IMR-90 (cell line): Measurements from ENCODE around the gene PAK4. TPM values are rescaled to one million over a fixed set of nuclear protein-coding genes. Genes with fewer than 3 reads are reported as not detected.
A peak's percentile ranks its signal among the peaks of the same experiment; 100 is the strongest.

ENCODE experiments used
- ATAC-seq: fragments of 200-7000 bp; cut with Tn5 transposase; 2 replicates; pipeline ENCODE4 v1.9.1; 2020; ENCODE audit warnings: low read depth, mild to moderate bottlenecking, moderate library complexity
- BruUV-seq: library from RNA; stranded (reverse); fragments of 400-500 nt; replicated peaks from 2 replicates; lab custom pipeline; 2021; lab: Mats Ljungman, UMichigan
- CTCF ChIA-PET: fragments of 300-600 bp; formaldehyde crosslinking; extraction: SDS; loops from one replicate; lab custom pipeline; 2021; ENCODE audit warnings: antibody characterized with exemption; lab: Yijun Ruan, JAX
- POLR2A ChIA-PET: fragments of 300-600 bp; sonication (Branson Sonifier 250); formaldehyde crosslinking; loops from one replicate; lab custom pipeline; 2022; ENCODE audit warnings: antibody characterized with exemption; ENCODE audit not compliant: unreplicated experiment; lab: Charles Lee
- DNase-seq: peaks from one replicate; pipeline ENCODE4 v3.0.0; 2013
- H2AFZ ChIP-seq: replicated peaks from 2 replicates; pipeline ENCODE3; 2013; ENCODE audit warnings: low read length, mild to moderate bottlenecking; ENCODE audit not compliant: poor library complexity
- H2AK5ac ChIP-seq: 2 replicates; pipeline ENCODE4 v1.6.1; 2013; ENCODE audit warnings: low read depth, low read length, inconsistent platforms
- H2AK9ac ChIP-seq: replicated peaks from 2 replicates; pipeline ENCODE3; 2013; ENCODE audit warnings: mild to moderate bottlenecking, low read depth, low read length, moderate library complexity; ENCODE audit not compliant: poor library complexity
- H2BK120ac ChIP-seq: 2 replicates; pipeline ENCODE4 v1.6.1; 2013; ENCODE audit warnings: low read depth, low read length, inconsistent platforms
- H2BK15ac ChIP-seq: 3 replicates; pipeline ENCODE4 v1.6.1; 2013; ENCODE audit warnings: low read depth, low read length, inconsistent platforms
- H2BK20ac ChIP-seq: 2 replicates; pipeline ENCODE4 v1.6.1; 2013; ENCODE audit warnings: low read depth, mild to moderate bottlenecking, inconsistent platforms, low read length, moderate library complexity
- H2BK5ac ChIP-seq: 2 replicates; pipeline ENCODE4 v1.6.1; 2013; ENCODE audit warnings: mild to moderate bottlenecking, low read depth, low read length, inconsistent platforms; ENCODE audit not compliant: poor library complexity, severe bottlenecking
- H3K14ac ChIP-seq: replicated peaks from 2 replicates; pipeline ENCODE4 v1.6.1; 2013; ENCODE audit warnings: low read depth, low read length, inconsistent platforms
- H3K18ac ChIP-seq: 2 replicates; pipeline ENCODE4 v1.6.1; 2013; ENCODE audit warnings: low read depth, low read length, control low read depth
- H3K23ac ChIP-seq: 2 replicates; pipeline ENCODE4 v1.6.1; 2013; ENCODE audit warnings: low read depth, low read length, inconsistent platforms
- H3K27ac ChIP-seq: 2 replicates; pipeline ENCODE4 v1.5.1; 2013; ENCODE audit warnings: mild to moderate bottlenecking, control low read depth, low read length; ENCODE audit not compliant: insufficient read depth
- H3K27me3 ChIP-seq: 2 replicates; pipeline ENCODE4 v1.6.1; 2013; ENCODE audit warnings: low read length; ENCODE audit not compliant: control insufficient read depth, insufficient read depth
- H3K36me3 ChIP-seq: 2 replicates; pipeline ENCODE4 v1.6.1; 2013; ENCODE audit warnings: low read length, mixed read lengths; ENCODE audit not compliant: control insufficient read depth, insufficient read depth
- H3K4ac ChIP-seq: 2 replicates; pipeline ENCODE4 v1.6.1; 2013; ENCODE audit warnings: low read depth, low read length, inconsistent platforms
- H3K4me1 ChIP-seq: 2 replicates; pipeline ENCODE4 v1.6.1; 2013; ENCODE audit warnings: low read length, mixed read lengths; ENCODE audit not compliant: control insufficient read depth, insufficient read depth
- H3K4me2 ChIP-seq: 2 replicates; pipeline ENCODE4 v1.6.1; 2013; ENCODE audit warnings: low read depth, mild to moderate bottlenecking, control low read depth, low read length, moderate library complexity
- H3K4me3 ChIP-seq: 2 replicates; pipeline ENCODE4 v1.5.1; 2013; ENCODE audit warnings: low read depth, mild to moderate bottlenecking, control low read depth, low read length, moderate library complexity; ENCODE audit not compliant: insufficient read depth
- H3K56ac ChIP-seq: 2 replicates; pipeline ENCODE4 v1.6.1; 2013; ENCODE audit warnings: low read length, inconsistent platforms; ENCODE audit not compliant: insufficient read depth; ENCODE audit errors: extremely low read depth
- H3K79me1 ChIP-seq, 2 experiments: 2 replicates each; pipeline ENCODE4 v1.6.1; 2013; ENCODE audit warnings: low read length in 2 of 2, inconsistent platforms in 1 of 2, low read depth in 1 of 2
- H3K9ac ChIP-seq: 2 replicates; pipeline ENCODE4 v1.6.1; 2013; ENCODE audit warnings: low read depth, low read length, control low read depth
- H3K9me1 ChIP-seq: 2 replicates; pipeline ENCODE4 v1.6.1; 2013; ENCODE audit warnings: low read length, inconsistent platforms; ENCODE audit not compliant: insufficient read depth
- H3K9me3 ChIP-seq: 2 replicates; pipeline ENCODE4 v1.6.1; 2013; ENCODE audit warnings: low read length; ENCODE audit not compliant: control insufficient read depth, insufficient read depth
- H4K20me1 ChIP-seq: 2 replicates; pipeline ENCODE4 v1.6.1; 2013; ENCODE audit warnings: low read length, inconsistent platforms; ENCODE audit not compliant: insufficient read depth
- H4K5ac ChIP-seq: 2 replicates; pipeline ENCODE4 v1.6.1; 2013; ENCODE audit warnings: mild to moderate bottlenecking, low read depth, low read length, control low read depth
- H4K8ac ChIP-seq, 2 experiments: 2 replicates each; pipeline ENCODE4 v1.6.1; 2013; ENCODE audit warnings: low read depth in 2 of 2, low read length in 2 of 2, control low read depth in 1 of 2, inconsistent platforms in 1 of 2
- H4K91ac ChIP-seq: 2 replicates; pipeline ENCODE4 v1.6.1; 2013; ENCODE audit warnings: low read depth, low read length, inconsistent platforms; ENCODE audit not compliant: insufficient read depth
- CTCF ChIP-seq: conservative IDR thresholded peaks from 2 replicates; pipeline ENCODE4 v1.5.1; 2012; ENCODE audit warnings: mild to moderate bottlenecking, low read depth, low read length, improper control_type of control experiment
- RAD21 ChIP-seq: IDR thresholded peaks from 2 replicates; pipeline ENCODE4 v1.6.1; 2012; ENCODE audit warnings: low read length, improper control_type of control experiment
- SMC3 ChIP-seq: fragments of 150-350 bp; IDR thresholded peaks from 2 replicates; pipeline ENCODE4 v1.6.1; 2016; ENCODE audit warnings: low read depth, mild to moderate bottlenecking, antibody characterized with exemption, low read length, moderate library complexity
- USF2 ChIP-seq: fragments of 150-350 bp; IDR thresholded peaks from 2 replicates; pipeline ENCODE4 v1.6.1; 2017; ENCODE audit warnings: mild to moderate bottlenecking, antibody characterized with exemption, low read length, low read depth
- WGBS, 2 experiments: methylation state at CpG; one replicate each; pipeline versions ENCODE4 v1.1.5 to v1.1.7; 2013; ENCODE audit warnings: missing lambda C conversion rate in 2 of 2; ENCODE audit not compliant: insufficient read length in 1 of 2; ENCODE audit errors: extremely low coverage in 2 of 2; 5-methylcytosine and 5-hydroxymethylcytosine counted together
- dilution Hi-C: fragments of 300-500 bp; cut with HindIII; formaldehyde crosslinking; loops from one replicate; pipeline ENCODE4 v1.14.3; 2018; ENCODE audit warnings: low sequenced_read_pairs; ENCODE audit not compliant: unreplicated experiment
- in situ Hi-C: fragments of 300-500 bp; cut with MboI; formaldehyde crosslinking; loops from 3 replicates; pipeline ENCODE4 v1.14.3; 2019; ENCODE audit warnings: low sequenced_read_pairs, inconsistent platforms, mixed read lengths
- intact Hi-C: fragments of 100-400 bp; cut with micrococcal nuclease; formaldehyde crosslinking; loops from 2 replicates; pipeline ENCODE4 v1.10.0; 2022
- polyA plus RNA-seq, 3 experiments: library from polyadenylated mRNA; depleted of rRNA; stranded (reverse); fragments of >200 nt; gene quantifications; 2 replicates each; pipeline ENCODE4 v1.2.3, GENCODE V29; 2012; ENCODE audit warnings: low replicate concordance in 1 of 3
- total RNA-seq: library from RNA; depleted of rRNA; stranded (reverse); fragments of >200 nt; gene quantifications from 2 replicates; pipeline ENCODE4 v1.2.3, GENCODE V29; 2012

Gene PAK4
- total and polyA plus RNA-seq, 2 of the 4 experiments (the other 2 are of a cell fraction) = 2.0 to 27.2 TPM

- dilution Hi-C loops (no loop called here), intact Hi-C loops (loop anchor here (2.0 kb wide), 1 partner anchor 58 kb away; no protein-coding TSS in a partner anchor), in situ Hi-C loops (no loop called here)
- Histone ChIP-seq H3K18ac (no peak overlapping the region), H3K4me1 (no peaks in the 10 kb centered on the region), H3K9ac (no peak overlapping the region), H4K8ac (no peak overlapping the region), H3K4me2 (no peak overlapping the region), H3K14ac (no peak overlapping the region), H2AK9ac (peak overlapping the region; percentile 31), H3K79me1 (no peaks in the 10 kb centered on the region), H2BK120ac (no peak overlapping the region), H3K9me3 (no peaks in the 10 kb centered on the region), H3K27me3 (peaks cover 20% of the 10 kb centered on the region), H4K91ac (no peak overlapping the region), H3K4me3 (no peak overlapping the region), H3K4ac (no peak overlapping the region), H2BK15ac (no peak overlapping the region), H2BK20ac (no peak overlapping the region), H3K27ac (no peak overlapping the region), H4K5ac (no peak overlapping the region), H3K23ac (no peak overlapping the region), H3K9me1 (no peaks in the 10 kb centered on the region), H2BK5ac (no peak overlapping the region), H3K36me3 (no peaks in the 10 kb centered on the region), H2AK5ac (no peak overlapping the region), H2AFZ (peak overlapping the region; percentile 40), H4K20me1 (no peaks in the 10 kb centered on the region), H3K56ac (no peak overlapping the region)
- peak; percentile 54 for TF ChIP-seq RAD21
- TF ChIP-seq SMC3 = peak; percentile 57
- TF ChIP-seq USF2 = no peak
- TF ChIP-seq CTCF = peak; percentile 60
- ChIA-PET POLR2A (interaction anchor here (0.6 kb wide), 1 partner anchor 708 kb away, joined by 3 read pairs; the partner anchor contains the start of gene FAM98C), CTCF (interaction anchor here (0.6 to 1.0 kb wide), 4 partner anchors 9 to 490 kb away, joined by 3 to 4 read pairs (median 3); no protein-coding TSS in a partner anchor)
- peak; percentile 87 for ATAC-seq
- DNase-seq = no peak
- 26% methylated on average over 10 of the region's 16 CpGs; no CpG with 5 or more reads in 1 of the 2 experiments for WGBS, 2 experiments
- BruUV-seq = no TSS peak
Measured at GRCh38 chr19:39110263-39110967, 15.2 kb upstream of the PAK4 start.
